GM18511 (cell line): ENCODE results near the gene EIF4G3.
"Not testable (repeated sequence)": the region's sequence is repeated elsewhere in the genome, so short reads cannot be mapped to it uniquely, and the experiment has no call there.

Source experiments
- ATAC-seq: cut with Tn5 transposase; IDR thresholded peaks from one replicate; pipeline ENCODE4 v1.9.1; 2021; ENCODE audit warnings: mild to moderate bottlenecking, moderate library complexity; ENCODE audit not compliant: unreplicated experiment

Gene EIF4G3

GRCh38 chr1:21114431-21114830 lies 62.3 kb downstream of the EIF4G3 start:
- no peak for ATAC-seq

- no peak for ATAC-seq
Observed at GRCh38 chr1:21110163-21110562, 66.5 kb downstream of the EIF4G3 start.

- no peak for ATAC-seq
Observed at GRCh38 chr1:21106709-21107108, 70.0 kb downstream of the EIF4G3 start.

- no peak for ATAC-seq
Observed at GRCh38 chr1:21106238-21106637, 70.5 kb downstream of the EIF4G3 start.

- ATAC-seq: no peak
Observed at GRCh38 chr1:21105807-21106206, 70.9 kb downstream of the EIF4G3 start.

- ATAC-seq: no peak
Observed at GRCh38 chr1:21104683-21105082, 72.0 kb downstream of the EIF4G3 start.

- no peak for ATAC-seq
Observed at GRCh38 chr1:21100481-21100921, 76.2 kb downstream of the EIF4G3 start.

GRCh38 chr1:21099869-21100131 lies 76.9 kb downstream of the EIF4G3 start:
- ATAC-seq: no peak

- no peak for ATAC-seq
Observed at GRCh38 chr1:21099034-21099868, 77.4 kb downstream of the EIF4G3 start.

- ATAC-seq: no peak
Observed at GRCh38 chr1:21098186-21098915, 78.3 kb downstream of the EIF4G3 start.

- ATAC-seq: no peak
Observed at GRCh38 chr1:21097729-21098128, 79.0 kb downstream of the EIF4G3 start.

- ATAC-seq: no peak
Observed at GRCh38 chr1:21095976-21096375, 80.7 kb downstream of the EIF4G3 start.

GRCh38 chr1:21094282-21094681 lies 82.4 kb downstream of the EIF4G3 start:
- not testable (repeated sequence) for ATAC-seq

- ATAC-seq: not testable (repeated sequence)
Observed at GRCh38 chr1:21093271-21093958, 83.3 kb downstream of the EIF4G3 start.

GRCh38 chr1:21092545-21092944 lies 84.2 kb downstream of the EIF4G3 start:
- not testable (repeated sequence) for ATAC-seq

GRCh38 chr1:21091053-21091690 lies 85.5 kb downstream of the EIF4G3 start:
- ATAC-seq: not testable (repeated sequence)

GRCh38 chr1:21090463-21090862 lies 86.2 kb downstream of the EIF4G3 start:
- no peak for ATAC-seq

- no peak for ATAC-seq
Observed at GRCh38 chr1:21089731-21090130, 87.0 kb downstream of the EIF4G3 start.

GRCh38 chr1:21089299-21089698 lies 87.4 kb downstream of the EIF4G3 start:
- no peak for ATAC-seq

- no peak for ATAC-seq
Observed at GRCh38 chr1:21084111-21084810, 92.4 kb downstream of the EIF4G3 start.

- ATAC-seq: no peak
Observed at GRCh38 chr1:21082073-21082472, 94.6 kb downstream of the EIF4G3 start.
